Stimulated activated CD8-positive, alpha-beta memory T cell treated with anti-CD3 and anti-CD28 coated beads, Interleukin-7, amount 100 ng/mL, for 24 hours (primary cell): ENCODE measurements around the gene DGLUCY.
"Not testable (repeated sequence)": the region's sequence is repeated elsewhere in the genome, so short reads cannot be mapped to it uniquely, and the experiment has no call there.

Experiments used
- DNase-seq: peaks from one replicate; pipeline ENCODE4 v3.0.0-alpha.2; 2020; ENCODE audit warnings: low read depth

Gene DGLUCY

GRCh38 chr14:91216731-91217226 lies 102.9 kb downstream of the DGLUCY start:
- DNase-seq = no peak

GRCh38 chr14:91218014-91218413 lies 104.1 kb downstream of the DGLUCY start:
- no peak for DNase-seq

DNA sequence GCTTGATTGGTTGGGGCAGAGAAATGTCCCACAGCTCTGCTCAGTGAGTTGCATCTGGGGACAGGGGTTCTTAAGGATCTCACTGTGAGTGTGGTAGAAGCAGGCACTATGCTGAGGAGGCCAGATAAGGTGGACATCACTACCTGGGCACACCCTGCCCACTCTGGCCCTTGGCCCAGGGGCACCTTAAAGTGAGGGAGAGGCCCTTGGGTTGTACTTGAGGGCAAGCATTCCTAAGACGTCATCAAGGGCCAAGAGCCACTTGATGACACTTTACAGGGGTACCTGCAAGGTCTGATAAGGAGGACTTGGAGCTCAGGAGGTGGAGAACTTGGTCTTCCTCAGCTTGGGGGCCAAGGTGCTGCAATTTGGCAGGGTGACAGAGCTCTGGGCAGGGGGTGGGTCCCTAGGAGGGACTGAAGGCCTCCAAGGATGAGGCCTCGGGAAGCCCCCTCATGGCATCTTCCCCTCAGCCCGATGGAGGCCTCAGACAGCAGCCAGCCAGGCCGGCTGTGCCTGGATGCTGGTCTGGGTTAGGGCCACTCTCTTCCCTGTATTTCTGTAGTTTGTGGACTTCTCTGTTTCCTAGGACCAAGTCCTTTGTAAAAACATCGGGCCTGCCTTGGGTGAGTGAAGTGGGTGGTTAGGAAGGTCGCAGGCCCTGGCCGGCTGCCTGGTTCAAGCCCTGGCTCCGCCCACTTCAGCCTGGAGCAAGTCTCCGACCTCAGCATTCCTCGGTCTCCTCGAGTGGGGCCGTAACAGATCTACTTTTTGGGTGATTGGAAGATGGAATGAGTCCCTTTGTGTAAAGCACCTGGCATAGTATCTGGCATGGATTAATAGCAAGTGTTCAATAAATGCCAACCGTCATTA lies 105.9 kb downstream of the DGLUCY start:
- DNase-seq = no peak

DNA sequence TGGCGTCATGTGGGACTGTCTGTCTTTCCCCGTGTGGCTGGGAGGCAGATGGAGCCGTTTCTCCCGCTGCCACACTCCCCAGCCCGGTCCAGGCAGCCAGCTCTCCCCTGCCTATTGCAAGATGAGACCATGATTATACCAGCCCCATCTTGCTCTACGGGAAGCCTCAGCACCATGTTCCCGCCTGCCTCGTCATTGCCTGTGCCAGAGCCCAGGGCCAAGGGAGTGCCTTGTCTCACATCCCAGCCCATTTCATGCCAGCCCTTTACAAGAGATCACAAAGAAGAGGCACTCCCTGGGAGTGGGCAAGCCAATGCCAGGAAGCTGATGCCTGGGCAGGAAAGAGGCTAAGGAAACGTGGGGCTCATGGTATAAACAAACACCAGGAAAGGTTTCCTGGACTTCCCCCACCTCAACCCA lies 106.7 kb downstream of the DGLUCY start:
- no peak for DNase-seq

GRCh38 chr14:91221270-91221669 lies 107.4 kb downstream of the DGLUCY start:
- DNase-seq = no peak

GRCh38 chr14:91223028-91223783 lies 109.3 kb downstream of the DGLUCY start:
- DNase-seq = no peak

GRCh38 chr14:91225025-91225424 lies 111.2 kb downstream of the DGLUCY start:
- DNase-seq = no peak

DNA sequence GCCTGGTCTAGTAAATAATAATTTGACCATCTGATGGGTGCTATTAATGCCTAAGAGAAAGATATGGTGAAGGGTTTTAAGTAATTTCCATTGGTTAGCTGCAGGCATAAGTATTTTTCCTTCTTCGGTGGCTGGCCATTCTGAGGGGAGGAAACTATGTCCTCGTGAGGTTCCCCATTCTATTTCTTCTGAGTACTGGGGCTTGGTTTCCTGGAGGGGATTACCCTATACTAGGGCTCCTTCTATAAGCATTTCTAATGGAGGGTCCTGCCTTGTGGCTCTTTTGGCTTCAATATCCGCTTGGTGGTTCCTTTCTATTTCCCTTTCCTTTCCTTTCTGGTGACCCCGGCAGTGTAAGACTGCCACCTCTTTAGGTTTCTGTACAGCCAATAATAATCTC lies 112.5 kb downstream of the DGLUCY start:
- not testable (repeated sequence) for DNase-seq

DNA sequence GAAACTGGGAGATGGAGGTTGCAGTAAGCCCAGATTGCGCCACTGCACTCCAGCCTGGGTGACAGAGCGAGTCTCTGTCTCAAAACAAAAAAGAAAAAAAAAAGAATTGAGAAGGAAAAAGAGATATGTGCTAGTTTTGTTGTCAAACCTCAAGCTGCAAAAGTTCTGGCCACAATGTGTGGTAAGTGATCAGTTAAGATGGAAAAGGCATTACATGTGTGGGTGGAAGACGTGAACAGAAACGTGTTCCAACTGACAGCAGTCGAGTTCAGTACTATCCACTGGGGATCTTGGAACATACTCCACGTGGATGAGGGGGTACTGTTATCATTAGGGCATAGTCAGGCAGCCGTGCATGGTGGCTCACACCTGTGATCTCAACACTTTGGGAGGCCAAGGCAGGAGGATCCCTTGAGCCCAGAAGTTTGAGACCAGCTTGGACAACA lies 113.3 kb downstream of the DGLUCY start:
- no peak for DNase-seq

- DNase-seq = peak; percentile 64
These were observed 114.5 kb downstream of the DGLUCY start for GRCh38 chr14:91228112-91229004.

GRCh38 chr14:91229005-91229382 lies 115.1 kb downstream of the DGLUCY start:
- DNase-seq = no peak

DNA sequence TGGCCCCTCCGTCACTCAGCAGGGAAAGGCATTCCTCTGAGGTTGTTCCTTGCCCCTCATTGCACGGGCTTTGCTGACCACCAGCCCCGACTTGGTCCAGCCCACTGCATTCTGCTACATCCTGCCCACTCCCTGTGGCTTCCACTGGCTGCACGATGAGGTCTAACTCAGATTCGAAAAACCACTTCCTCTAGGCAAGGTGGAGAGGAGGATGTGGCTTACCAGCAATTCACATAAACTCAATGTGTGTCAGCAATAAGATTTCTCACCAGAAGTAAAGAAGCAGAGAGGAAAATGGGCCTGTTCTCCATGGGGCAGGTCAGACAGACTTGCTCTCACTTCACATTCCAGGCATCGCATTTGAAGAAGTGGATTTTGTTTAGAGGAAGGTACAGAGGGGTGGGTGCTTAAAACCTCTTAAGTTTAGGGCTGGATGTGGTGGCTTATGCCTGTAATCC lies 115.9 kb downstream of the DGLUCY start:
- DNase-seq = no peak

DNA sequence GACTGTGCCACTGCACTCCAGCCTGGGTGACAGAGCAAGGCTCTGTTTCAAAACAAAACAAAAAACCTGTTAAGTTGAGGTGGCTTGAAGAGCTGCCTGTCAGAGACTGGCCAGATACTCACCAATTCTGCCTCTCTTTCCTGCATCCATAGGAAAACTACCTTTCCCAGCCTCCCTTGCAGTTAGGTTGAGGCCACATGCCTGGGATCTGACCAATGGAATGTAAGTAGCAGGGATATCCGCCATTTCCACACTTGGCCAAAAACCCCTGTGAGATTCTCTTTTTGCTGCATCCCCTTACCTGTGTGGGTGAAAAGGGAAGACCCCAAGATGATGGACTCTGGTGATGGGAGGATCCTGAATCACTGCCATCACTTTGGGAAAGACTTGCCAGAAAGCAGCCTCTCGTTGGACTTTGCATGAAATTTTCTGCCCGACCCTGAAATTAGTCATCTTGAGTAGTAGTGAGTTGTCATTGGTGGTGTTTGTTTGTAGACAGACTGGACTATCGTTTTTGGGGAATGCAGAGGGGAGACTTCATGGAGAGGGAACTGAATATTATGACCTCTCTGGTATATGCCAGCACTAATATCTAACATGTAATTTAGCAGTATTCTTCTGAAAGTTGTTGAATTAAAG lies 116.6 kb downstream of the DGLUCY start:
- no peak for DNase-seq

DNA sequence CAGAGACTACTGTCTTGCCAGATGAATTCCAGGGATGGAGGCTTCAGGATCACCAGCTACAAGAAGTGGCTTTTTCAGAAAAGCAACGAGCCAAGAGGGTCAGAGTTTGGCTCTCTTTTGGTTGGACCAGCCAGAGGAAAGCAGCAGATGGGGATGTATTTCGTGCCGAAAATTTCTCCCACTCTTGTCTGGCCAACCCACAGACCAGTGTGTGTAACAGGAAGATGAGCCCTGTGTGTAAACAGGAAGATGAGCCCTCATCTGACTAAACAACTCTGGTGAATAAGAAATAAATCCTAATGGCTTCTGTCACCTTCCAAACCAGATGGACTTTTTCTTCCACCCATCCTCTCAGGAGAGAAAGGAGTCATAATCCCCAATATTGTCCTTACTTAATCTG lies 117.6 kb downstream of the DGLUCY start:
- no peak for DNase-seq

DNA sequence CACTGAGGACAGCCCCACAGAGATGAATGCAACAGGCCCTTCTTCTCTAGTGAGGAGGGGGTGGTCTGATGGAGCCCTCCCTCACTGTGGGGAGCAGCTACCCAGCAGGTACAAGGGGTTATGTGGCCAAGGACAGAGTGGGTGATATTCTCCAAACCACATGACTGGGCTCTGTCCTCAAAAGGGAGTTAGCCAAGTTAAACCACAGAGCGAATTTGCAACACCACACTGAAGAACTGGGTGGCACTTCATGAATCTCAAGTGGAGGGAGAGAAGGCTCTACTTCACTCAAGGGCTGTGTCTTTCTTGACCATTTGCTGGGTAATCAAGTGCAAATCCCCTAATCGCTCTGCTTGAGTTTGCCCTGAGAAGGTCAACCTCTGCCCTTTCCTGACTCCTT lies 118.2 kb downstream of the DGLUCY start:
- no peak for DNase-seq

DNA sequence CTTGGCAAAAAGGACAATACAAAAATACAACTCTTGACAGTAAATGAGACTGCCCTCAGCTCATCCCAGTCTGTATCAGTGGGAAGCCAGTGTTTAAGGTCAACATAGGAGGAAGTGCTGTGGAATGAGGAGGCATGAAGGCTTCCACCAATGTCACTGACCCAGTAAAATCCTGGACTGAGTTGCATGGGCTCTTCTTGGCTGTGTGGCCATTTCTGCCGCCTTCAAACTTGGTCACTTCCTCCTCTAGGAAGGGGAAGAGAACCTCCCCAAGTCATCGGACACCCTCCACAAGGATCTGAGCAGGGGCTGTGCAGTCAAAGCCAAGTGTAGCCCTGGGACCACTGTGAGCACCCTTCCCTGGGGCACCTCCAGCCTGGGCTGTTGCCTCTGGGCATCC lies 118.7 kb downstream of the DGLUCY start:
- DNase-seq = no peak

DNA sequence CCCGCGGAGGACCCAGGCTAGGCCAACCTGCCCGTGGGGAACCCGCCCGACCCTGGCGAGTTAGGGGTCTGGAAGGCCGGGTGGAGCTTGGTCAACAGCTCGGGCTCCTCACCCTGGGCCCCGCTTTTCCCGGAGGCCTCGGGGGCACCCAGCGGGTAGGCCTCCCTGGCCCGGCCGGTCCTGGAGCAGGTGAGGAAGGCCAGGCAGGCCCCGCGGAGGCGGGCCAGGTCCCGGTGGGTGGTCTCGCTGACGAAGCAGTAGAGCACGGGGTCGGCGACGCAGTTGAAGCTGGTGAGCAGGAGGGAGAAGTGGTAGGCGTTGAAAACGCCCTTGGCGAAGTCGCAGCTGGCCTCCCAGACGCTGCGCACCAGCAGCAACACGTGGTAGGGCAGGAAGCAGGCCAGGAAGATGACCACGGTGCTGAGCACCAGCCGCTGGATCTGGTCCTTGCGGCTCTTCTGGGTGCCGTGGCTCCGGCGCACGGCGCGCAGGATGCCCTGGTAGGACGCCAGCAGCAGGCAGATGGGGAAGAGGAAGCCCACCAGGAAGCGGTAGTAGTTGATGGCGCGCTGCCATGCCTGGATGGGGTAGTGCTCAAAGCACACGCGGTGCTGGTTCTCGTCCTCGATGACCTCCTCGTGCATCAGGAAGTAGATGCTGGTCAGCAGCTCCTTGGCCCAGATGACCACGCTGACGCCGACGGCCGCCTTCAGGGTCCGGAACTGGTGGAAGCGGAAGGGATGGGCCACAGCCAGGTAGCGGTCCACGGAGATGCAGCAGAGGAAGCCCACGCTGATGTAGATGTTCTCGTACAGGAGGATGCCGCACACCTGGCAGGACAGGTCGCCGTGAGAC lies 120.3 kb downstream of the DGLUCY start:
- no peak for DNase-seq

DNA sequence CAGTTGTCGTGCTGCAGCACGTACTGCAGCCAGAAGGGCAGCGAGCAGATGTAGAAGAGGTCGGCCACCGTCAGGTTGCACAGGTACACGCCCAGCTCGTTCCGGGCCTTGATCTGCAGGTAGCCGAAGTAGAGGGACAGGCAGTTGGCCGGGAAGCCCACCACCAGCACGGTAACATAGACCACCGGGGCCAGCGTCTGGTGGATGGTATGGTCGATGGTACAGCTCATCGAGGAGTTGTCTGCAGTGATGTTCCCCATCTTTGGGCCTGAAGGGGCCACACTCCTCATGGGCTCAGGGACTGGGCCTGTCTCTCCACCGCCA lies 120.9 kb downstream of the DGLUCY start:
- no peak for DNase-seq

DNA sequence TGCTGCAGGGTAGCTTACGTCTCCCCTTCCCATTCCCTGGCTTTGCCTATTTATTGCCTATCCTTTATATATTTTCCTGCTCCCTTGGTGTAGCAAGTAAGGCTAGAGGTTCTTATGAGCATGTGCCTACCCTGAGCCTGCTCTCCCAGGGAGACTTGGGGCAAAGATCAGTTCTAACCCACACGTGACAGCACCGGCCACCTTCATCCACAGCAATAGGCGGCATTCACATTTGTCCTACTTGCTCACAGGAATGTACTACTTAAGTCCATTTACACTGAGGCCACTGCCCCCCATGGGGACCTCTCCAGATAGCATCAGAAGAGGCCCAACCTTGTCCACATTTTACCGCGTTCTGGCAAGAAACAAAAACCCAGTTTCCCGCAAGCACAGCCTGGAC lies 122.0 kb downstream of the DGLUCY start:
- DNase-seq = no peak

DNA sequence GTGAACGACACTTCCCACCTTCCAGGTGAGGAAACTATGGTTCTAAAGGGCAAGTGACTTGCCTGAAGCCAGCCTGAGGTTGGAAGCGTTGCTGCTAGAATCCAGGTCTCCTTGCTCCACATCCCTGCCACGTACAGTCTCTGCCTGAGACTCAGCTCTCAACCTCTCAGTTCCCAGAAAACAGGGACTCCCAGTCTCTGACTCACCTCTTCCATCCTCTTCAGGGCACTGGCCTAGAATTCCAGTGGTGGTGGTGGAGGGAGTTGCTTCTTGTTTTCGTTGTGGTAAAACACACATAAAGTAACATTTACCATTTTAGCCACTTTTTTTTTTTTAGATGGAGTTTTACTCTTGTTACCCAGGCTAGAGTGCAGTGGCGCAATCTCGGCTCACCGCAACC lies 123.3 kb downstream of the DGLUCY start:
- DNase-seq = no peak

- DNase-seq = no peak
These were observed 124.2 kb downstream of the DGLUCY start for GRCh38 chr14:91238085-91238484.
